ENCODE data around the gene RDH14.

The RDH14 gene, protein sequence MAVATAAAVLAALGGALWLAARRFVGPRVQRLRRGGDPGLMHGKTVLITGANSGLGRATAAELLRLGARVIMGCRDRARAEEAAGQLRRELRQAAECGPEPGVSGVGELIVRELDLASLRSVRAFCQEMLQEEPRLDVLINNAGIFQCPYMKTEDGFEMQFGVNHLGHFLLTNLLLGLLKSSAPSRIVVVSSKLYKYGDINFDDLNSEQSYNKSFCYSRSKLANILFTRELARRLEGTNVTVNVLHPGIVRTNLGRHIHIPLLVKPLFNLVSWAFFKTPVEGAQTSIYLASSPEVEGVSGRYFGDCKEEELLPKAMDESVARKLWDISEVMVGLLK

DNA sequence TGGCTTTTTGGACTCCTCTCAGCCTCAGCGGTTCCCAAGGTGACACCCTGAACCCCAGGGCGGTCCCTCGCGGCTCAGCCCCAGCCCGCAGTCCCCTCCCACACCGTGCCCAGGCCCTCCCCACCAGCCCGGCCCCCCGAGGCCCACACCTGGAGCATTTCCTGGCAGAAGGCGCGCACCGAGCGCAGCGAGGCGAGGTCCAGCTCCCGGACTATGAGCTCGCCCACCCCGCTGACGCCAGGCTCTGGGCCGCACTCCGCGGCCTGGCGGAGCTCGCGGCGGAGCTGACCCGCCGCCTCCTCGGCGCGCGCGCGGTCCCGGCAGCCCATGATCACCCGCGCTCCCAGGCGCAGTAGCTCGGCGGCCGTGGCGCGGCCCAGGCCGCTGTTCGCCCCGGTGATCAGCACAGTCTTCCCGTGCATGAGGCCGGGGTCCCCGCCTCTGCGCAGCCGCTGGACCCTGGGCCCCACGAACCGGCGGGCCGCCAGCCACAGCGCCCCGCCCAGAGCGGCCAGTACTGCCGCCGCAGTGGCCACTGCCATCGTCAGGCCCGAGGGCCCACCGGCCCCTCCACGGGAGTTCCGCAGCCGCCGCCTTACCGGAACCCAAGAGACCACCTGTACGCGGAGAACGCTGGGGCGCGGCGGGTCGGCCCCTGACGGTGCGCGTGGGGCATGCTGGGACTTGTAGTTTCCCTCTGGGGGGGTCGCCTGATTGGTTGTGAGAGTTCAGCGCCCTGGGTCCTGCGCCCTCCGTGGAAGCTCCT, at the start of gene RDH14:
TSS of gene RDH14 (minus strand) at position 623 of the 766 bp plus-strand sequence. CDS start at position 542, 81 bp downstream.
- in situ Hi-C loops (cut with HindIII; ENCODE audit: low sequenced_read_pairs) = no loop called here

DNA sequence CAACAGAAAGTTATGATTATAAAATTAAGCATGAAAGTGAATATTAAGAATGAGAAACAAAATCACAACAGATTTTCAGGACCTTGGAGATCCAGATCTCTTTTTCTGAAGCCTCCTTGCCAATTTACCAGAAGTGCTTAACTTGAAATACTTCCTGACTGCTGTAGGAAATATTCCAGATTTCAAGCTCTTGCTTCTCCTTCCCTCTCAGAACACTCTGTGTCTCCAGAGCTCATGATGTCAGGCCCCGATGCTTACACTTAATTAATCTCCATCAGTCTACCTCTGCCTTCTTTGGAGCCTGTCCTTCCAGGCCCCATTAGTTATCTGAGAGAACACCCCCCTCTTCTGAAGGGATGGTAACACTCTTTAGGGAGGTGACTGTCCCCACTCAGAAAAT, 49.6 kb upstream of the RDH14 start:
- in situ Hi-C loops (cut with HindIII; ENCODE audit: low sequenced_read_pairs) = no loop called here

DNA sequence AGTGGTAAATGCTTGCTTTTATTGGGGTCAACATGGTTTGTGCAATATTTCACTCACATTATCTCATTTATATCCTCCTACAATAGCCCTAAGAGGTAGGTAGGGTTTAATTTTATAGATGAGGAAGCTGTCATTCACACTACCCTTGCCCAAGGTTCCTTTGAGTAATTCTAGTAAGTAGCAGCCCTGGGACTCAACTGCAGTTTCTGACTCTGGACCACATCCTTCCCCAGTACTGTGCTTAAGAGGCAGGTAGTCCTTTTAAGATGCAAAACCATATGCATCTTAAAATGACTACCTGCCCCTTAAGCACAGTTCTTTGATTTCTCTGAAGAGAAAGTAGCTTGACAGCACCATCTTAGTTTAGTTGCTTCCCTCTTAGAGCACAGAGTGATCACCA, 44.7 kb upstream of the RDH14 start:
- in situ Hi-C loops (cut with HindIII; ENCODE audit: low sequenced_read_pairs) = no loop called here

DNA sequence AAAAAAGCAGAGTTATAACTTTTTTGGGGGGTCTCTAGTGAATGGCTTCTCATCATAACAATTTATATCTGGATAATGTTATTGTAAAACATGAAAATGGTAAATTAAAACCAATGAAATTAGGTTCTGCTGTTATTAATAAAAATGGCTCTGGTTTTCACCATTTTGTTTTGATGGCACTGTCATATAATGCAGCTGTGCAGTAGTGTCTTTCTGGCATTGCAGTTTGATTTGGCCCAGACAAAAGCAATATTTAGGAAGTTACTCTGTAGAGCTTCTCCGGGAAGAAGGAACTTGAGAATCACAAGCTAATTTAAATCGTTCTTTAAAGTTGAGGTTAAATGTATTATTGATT, 44.1 kb upstream of the RDH14 start:
- in situ Hi-C loops (cut with HindIII; ENCODE audit: low sequenced_read_pairs) = no loop called here

DNA sequence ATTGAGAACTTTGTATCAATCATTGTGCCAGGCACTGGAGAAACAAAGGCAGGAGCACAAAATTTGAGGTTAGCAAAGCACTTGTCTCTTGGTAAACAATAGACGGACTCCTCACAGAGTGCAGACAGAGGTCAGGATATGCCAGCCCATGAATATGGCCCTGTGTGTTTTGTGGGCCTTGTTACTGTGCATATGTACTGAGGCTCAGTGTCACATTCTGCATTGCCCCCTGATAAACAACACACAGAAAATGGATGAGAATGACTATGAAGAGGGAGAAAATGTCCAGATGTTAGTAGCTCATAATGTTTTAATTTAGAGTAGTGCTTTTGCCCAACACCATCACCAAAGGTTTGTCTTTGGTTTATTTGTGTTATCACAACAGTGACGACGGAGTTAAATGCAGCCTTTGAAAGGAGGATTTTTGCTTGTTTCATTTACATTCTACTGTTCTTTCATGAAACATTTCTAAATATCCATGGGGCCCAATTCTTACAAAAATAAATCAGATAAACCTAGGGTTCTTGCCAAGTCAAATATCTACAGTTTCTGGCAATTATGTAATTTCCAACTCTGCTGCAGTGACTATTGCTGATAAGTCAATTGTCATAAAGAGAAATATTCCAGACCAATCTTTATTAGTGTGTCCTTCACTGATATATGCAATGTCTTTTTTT, 43.5 kb upstream of the RDH14 start:
- in situ Hi-C loops (cut with HindIII; ENCODE audit: low sequenced_read_pairs) = no loop called here

DNA sequence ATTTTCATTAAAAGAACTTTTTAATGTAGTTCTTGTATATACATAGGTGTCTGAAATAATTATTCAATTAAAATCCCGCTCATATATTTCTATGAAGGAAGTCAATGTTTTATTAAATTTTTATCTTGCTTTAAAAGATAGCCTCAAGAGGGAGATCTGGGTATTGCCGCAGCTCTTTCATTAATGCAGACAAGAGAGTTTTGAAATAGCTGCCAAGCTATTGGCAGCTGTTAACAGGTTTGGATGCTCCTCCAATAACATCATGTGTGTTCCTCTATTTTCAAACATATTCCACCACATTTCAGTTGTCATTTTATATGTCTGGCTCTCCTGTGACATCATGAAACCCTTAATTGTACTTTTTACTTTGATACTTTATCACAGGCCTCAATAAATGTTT, 41.8 kb upstream of the RDH14 start:
- in situ Hi-C loops (cut with HindIII; ENCODE audit: low sequenced_read_pairs) = no loop called here

DNA sequence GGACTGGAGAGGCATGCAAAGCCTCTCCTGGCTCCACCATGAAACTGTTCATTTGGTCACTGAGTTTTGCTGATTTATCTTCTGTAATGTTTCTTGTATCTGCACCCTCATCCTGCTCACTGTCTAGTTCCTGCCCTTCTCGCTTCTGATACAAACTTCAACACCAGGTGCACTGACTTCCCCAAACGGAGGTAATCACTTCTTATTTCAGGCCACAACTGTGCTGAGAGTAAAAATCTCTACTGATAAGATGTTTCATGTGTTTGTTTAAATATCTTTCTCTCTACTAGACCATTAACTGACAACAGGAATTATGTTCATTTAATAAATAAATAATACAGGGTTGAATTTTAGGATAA, 39.8 kb upstream of the RDH14 start:
- in situ Hi-C loops (cut with HindIII; ENCODE audit: low sequenced_read_pairs) = no loop called here

DNA sequence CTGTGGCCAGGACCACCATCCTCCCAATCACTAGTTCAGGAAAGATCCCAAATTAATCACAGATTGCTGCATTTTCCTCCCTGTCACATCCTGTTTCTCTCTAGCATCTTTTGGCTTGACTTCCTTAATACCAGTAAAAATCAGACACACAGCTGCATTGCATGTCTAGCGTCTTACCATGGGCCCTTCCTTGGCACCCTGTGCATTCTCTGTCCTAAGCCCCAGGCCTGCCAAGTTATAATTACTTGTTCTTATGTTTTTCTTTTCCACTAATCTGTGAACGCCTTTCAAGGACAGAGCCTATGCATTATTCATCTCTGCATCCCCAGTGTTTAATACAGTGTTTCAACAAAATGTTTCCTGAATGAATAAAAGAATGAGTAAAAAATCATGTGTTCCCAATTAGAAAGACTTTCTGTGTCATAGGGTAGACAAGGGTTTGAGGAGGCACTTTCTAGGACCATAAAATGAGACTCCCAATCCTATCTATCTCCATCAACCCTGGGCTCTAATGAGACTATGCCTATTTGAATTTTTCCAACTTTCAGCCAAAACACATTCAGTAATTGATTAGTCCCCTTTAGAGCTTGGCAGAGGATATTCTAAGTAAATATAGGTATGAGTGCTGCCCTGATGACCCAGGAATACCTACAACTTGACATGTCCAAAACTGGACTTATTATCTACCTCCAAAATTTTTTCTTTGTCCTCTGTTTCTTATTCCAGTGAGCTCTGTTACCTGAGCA, 39.2 kb upstream of the RDH14 start:
- in situ Hi-C loops (cut with HindIII; ENCODE audit: low sequenced_read_pairs) = no loop called here

DNA sequence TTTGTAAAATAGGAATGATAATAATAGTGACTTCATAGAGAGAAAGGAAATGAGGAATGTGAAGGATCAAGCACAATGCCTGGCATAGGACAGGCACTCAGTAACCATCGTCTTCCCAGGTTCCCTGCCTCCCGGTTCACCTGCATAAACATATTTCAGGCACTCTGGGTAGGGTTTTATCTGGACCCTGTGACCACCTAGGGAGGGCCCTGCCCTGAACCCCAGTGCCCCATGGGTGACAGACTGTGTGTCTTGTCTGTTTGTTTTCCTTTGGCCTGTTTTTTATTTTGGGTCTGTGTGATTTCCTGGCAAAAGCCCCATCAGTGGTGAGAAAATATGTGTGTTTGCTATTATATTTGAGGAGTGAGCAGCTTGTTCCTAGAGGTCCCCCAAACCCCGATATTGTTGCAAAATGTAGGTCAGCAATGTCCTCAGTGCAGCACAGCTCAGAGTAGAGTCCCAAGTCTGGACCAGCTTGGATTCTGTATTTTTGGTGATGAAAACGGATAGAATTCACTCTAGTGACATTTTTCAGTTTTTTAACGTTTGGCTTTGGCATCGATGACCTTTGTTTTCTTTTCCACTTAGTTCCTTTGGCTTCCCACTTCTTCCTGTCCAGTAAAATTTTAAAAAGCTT, 38.5 kb upstream of the RDH14 start:
- in situ Hi-C loops (cut with HindIII; ENCODE audit: low sequenced_read_pairs) = no loop called here

DNA sequence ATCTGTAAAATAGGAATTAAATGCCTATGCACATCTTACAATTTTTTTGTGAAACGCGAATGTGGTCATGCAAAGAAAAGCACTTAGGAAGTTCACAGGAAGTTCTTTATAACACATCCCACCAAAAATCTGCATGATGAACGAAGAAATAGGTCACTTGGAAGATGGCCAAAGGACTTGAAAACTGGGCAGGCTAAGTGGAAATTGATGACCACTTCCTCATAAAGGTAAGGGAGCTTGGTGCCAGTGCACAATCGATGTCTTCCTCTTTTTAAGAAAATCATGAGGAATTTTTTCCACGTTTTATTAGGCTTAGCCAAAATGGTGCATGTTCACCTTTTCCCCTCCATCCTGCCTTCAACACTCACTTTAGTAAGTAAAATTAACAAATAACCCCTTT, 37.2 kb upstream of the RDH14 start:
- in situ Hi-C loops (cut with HindIII; ENCODE audit: low sequenced_read_pairs) = no loop called here

DNA sequence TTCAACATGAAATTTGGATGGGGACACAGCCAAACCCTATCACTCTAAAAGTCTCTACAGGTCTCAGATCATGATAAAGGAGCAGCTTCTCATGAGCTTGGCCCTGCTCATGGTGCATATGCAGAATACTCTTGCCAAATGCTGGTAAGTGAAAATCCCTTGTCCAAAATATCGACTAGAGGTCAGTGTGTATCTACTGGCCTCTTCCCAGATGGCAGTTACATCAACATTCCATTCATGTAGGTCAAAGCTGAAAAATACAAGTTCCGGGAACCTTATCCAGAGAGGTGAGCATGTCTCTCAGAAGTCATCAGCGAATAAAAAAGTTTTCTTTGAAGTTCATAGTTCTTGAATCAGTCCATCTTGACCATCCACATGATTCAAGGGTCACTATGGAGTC, 36.5 kb upstream of the RDH14 start:
- in situ Hi-C loops (cut with HindIII; ENCODE audit: low sequenced_read_pairs) = no loop called here

DNA sequence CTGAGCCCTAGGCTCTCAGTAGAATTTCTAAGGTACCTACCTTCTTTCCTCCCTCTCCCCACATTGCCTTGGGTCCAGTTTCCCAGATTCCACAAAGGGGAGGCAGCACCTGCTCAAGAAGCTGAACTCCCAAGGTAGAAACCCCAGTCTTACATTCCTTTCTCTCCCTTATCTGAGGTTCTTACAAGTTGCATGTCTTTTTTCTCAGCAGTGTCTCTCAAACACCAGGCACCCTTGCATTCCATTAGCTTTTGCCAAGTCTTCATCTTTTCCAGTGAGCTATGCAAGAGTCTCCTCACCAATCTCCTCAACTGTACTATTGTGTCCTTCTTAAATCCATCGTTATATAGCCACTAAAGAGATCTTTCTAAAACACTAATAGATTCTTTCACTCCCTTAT, 33.0 kb upstream of the RDH14 start:
- in situ Hi-C loops (cut with HindIII; ENCODE audit: low sequenced_read_pairs) = no loop called here

DNA sequence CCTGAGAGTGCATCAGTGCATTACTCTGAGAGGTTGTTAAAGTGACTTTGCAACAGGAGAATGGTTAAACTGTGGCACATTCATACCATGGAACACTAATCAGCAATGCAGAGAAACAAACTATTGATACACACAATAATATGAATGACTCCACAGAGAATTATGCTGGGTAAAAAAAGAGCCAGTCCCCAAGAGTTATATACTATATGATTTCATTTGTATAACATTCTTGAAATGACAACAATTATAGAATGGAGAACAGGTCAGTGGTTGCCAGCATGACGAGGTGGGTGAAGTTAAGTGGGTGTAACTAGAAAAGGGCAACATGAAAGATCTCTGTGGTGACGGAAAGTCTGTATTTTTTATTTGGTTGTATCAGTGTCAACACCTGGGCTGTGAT, 31.9 kb upstream of the RDH14 start:
- in situ Hi-C loops (cut with HindIII; ENCODE audit: low sequenced_read_pairs) = no loop called here

DNA sequence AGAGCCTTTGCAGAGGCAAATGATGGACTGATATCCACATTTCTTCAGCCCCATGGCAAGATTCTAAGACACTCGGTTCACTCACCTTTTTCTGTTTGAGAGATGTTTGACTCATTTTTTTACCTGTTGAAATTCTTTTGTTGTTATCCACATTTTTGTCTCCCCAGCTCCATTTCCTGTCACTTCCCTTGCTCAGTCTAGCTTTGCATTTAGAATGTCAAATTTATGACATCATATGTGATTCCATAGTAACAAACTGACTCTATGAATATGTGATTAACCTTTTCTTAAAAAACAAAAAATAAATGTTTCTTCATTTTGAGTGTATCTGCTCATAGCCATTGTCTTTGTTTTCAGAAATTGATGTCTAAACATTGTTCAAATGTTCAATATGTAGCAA, 28.9 kb upstream of the RDH14 start, which contains the start of gene NT5C1B:
TSS of gene NT5C1B (minus strand) at position 216 of the 400 bp plus-strand sequence. CDS start at position 115, 101 bp downstream.
- in situ Hi-C loops (cut with HindIII; ENCODE audit: low sequenced_read_pairs) = no loop called here

DNA sequence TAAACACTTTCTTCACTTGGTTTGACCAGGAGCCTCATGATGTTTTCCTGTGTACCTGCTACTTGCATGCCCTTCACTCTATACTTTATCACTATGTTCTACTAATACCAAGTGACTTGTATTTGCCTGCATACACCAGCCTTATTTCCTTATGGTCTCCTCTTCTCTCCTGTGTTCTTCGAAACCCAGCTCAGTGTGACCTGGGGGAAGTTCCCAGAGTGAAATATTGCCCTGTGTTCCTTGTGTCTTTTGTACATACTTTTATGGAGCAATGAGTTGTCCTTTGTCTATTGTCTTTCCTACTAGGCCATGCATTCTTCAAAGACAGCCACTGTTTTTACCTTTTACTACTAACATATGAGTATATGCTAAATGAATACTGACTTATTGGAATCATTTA, 28.3 kb upstream of the RDH14 start:
- in situ Hi-C loops (cut with HindIII; ENCODE audit: low sequenced_read_pairs) = no loop called here

DNA sequence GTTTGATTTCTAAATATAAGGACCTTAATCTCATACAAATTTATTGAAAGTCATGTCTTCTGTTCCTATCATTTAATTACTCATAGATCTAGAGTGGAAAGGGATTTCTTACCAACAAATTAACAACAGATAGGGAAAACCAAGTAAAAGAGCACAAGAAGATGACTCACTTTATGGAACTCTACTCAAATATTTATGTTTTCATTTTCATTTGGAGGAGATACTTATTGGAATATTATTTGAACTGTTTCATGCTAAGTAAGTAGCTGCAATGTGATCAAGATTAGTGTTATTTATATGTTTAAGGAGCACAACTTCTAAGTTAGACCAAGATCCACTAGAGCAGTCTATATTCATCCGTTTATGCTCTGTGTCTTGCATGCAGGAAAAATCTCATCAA, 27.6 kb upstream of the RDH14 start:
- in situ Hi-C loops (cut with HindIII; ENCODE audit: low sequenced_read_pairs) = no loop called here

DNA sequence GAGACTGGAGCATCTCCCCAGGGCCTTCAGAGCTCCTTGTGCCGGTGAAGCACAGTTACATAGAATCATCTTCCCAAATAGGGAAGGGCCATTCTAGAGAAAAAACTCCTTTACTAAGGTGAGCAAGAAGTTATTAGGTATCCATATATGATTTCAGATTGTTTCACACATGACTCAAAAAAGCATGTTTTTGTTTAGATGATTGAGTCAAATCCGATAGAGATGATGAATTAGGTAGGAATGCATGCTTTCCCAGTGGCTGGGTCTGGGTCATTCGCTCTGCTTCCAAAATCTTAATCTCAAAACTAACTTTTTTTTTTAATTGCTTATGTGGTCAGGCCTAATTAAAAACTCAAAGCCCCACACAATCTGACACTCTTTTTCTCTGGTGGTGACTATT, 25.1 kb upstream of the RDH14 start:
- in situ Hi-C loops (cut with HindIII; ENCODE audit: low sequenced_read_pairs) = no loop called here

DNA sequence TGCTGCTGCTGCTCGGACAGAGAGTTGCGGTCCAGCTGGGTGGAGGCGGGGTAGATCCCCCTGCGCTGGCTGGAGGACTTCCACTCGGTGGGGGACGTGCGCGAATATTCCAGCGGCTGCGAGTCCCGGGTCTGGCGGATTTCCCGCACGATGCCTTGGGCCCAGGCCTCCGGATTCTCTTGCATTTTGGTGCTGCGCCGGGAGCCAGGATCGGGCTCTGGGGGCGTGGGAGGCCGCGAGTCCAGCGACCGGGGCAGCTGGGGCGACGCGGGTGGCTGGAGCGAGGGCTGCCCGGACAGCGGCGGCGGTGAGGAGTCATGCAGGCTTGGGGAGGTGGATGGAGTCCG, 24.1 kb upstream of the RDH14 start:
- in situ Hi-C loops (cut with HindIII; ENCODE audit: low sequenced_read_pairs) = no loop called here

DNA sequence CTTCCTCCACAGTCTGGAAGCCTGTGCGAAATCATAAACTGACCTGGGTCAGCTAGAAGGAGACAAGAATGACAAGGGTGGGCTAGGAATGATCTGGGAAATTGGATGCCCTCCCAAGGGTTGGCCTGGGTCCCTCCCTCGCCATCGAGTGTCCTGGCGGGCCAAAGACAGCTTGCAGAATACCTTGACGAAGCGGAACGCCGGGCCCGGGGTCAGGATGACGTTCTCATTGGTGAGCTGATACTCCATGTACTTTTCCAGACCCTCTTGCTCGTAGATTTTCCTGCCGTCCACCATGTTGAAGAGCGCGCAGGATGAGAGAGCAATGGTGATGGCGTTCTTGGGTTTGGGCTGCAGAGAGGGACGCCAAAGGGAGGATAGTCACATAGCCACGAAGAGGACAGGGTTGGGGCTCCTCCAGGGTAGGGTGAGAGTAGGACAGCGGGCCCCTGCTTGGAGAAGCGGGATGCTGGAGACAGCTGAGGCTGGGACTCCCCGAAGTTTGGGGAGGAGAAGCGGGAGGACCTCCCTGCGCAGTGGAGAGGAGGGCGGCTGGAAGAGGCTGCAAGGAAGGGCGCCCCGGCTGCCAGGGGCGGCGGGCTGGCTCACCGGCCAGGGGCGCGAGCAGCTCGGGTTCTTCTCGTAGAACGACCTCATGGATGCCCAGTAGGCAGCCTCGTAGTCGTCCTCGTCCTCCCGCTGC, 23.6 kb upstream of the RDH14 start:
- in situ Hi-C loops (cut with HindIII; ENCODE audit: low sequenced_read_pairs) = no loop called here

DNA sequence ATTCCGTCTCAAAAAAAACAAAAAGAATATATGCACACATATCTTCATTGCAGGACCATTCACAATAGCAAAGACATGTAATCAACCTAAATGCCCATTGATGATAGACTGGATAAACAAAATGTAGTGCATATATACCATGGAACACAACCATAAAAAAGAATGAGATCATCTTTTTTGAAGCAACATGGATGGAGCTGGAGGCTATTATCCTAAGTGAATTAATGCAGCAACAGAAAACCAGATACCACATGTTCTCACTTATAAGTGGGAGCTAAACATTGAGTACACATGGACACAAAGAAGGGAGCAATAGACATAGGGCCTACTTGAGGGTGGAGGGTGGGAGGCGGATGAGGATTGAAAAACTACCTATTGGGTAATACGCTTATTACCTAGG, 20.2 kb upstream of the RDH14 start:
- in situ Hi-C loops (cut with HindIII; ENCODE audit: low sequenced_read_pairs) = no loop called here

Measured in endothelial cell of hepatic sinusoid (primary cell).